Upper lobe of left lung (tissue), 4 donors: Measurements from ENCODE around the gene CNTN2.

Experiments
- CTCF ChIP-seq, 6 experiments: fragments of 450-650 bp in 4 of 6; fragments of 200-600 bp in 2 of 6; sonication (generic) in 2 of 6; IDR thresholded peaks; one replicate each; pipeline ENCODE4 v1.5.1; 2016 to 2019; ENCODE audit warnings: antibody characterized with exemption in 6 of 6
- POLR2A ChIP-seq, 4 donors: fragments of 450-650 bp; IDR thresholded peaks; one replicate each; pipeline ENCODE4 v1.5.1; 2016 to 2017; ENCODE audit warnings: antibody characterized with exemption in 4 of 4, mild to moderate bottlenecking in 2 of 4

GRCh38 chr1:205012391-205013140 lies 30.4 kb upstream of the CNTN2 start:
- TF ChIP-seq CTCF (IDR thresholded peaks at IDR 0.05) (no peak), POLR2A (IDR thresholded peaks at IDR 0.05) (no peak)
